Keratinocyte (primary cell): ENCODE measurements around the gene VAV2.

ENCODE experiments used
- EZH2 ChIP-seq: IDR thresholded peaks from one replicate; pipeline ENCODE4 v1.6.1; 2012; ENCODE audit warnings: inconsistent platforms, mild to moderate bottlenecking, low read length, moderate library complexity
- TF ChIP-seq, protein P1 (sequence below), 3 experiments: IDR thresholded peaks in 1 of 3; conservative IDR thresholded peaks in 1 of 3; optimal IDR thresholded peaks in 1 of 3; 2 replicates in 2 of 3; 3 replicates in 1 of 3; pipeline versions ENCODE3 to v1.5.1; 2011; ENCODE audit warnings: low read length in 3 of 3, mild to moderate bottlenecking in 3 of 3, moderate library complexity in 2 of 3, control low read depth in 1 of 3, inconsistent platforms in 1 of 3; ENCODE audit not compliant: insufficient read depth in 2 of 3; ENCODE audit errors: extremely low read depth in 1 of 3

DNA sequence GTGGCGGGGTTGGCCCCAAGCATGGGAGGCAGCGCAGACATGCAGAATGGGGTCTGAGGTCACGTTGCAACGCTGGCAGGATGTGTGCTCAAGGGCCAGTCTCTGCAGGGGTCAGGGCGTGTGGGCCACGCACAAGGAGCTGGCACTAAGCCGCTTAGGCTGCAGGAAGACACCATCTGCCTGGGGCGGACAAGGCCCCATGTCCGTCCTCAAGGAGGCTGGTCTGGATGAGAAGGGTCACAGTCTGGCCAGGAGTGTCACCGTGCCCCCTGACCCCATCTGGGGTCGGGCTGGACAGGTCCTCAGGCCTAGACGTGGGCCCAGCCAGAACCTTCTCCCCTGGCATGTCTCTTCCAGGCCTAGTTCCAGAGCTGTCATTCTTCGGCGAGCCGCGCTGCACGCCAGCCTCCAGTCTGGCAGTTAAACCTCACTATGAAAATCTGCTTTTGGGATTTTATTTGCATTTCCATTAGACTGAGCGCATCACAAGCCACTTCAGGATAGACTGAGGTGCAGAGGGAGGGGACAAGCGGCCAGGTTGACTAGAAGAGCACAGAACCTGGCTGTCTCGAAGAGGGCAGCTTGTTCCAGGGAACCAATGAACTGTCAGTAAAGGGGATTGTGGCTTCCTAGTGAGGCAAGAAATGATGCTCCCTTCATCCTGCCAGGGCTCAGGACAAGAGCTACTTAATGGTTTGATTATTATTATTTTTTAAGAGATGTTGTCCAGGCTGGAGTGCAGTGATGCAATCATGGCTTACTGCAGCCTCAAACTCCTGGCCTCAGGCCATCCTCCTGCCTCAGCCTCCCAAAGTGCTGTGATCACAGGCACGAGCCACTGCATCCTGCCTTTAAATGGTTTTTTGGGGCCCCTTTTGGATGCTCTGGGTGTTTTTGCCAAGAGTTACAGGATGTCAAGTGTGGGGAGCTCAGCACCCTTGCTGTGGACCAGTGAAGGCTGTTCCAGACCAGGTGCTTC is 37.4 kb upstream of the VAV2 start:
- TF ChIP-seq, protein P1, sequence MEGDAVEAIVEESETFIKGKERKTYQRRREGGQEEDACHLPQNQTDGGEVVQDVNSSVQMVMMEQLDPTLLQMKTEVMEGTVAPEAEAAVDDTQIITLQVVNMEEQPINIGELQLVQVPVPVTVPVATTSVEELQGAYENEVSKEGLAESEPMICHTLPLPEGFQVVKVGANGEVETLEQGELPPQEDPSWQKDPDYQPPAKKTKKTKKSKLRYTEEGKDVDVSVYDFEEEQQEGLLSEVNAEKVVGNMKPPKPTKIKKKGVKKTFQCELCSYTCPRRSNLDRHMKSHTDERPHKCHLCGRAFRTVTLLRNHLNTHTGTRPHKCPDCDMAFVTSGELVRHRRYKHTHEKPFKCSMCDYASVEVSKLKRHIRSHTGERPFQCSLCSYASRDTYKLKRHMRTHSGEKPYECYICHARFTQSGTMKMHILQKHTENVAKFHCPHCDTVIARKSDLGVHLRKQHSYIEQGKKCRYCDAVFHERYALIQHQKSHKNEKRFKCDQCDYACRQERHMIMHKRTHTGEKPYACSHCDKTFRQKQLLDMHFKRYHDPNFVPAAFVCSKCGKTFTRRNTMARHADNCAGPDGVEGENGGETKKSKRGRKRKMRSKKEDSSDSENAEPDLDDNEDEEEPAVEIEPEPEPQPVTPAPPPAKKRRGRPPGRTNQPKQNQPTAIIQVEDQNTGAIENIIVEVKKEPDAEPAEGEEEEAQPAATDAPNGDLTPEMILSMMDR (optimal IDR thresholded peaks at IDR 0.05 in 1 of 3, IDR thresholded peaks at IDR 0.05 in 1 of 3, conservative IDR thresholded peaks at IDR 0.05 in 1 of 3; ENCODE audit: extremely low read depth in 1 of 3, insufficient read depth in 2 of 3, low read length in 3 of 3), result no peak
- no peak for TF ChIP-seq EZH2
